Right lung (tissue), 5 donors: ENCODE data around the gene SDF4. TPM values are rescaled to one million over a fixed set of nuclear protein-coding genes. Genes with fewer than 3 reads are reported as not detected.
"Not testable (repeated sequence)": the region's sequence is repeated elsewhere in the genome, so short reads cannot be mapped to it uniquely, and the experiment has no call there.

Experiments
- DNase-seq, 2 donors: peaks; one replicate each; pipeline ENCODE4 v3.0.0-alpha.2; 2013
- polyA plus RNA-seq, 5 donors: library from polyadenylated mRNA; unstranded; fragments of 120-200 nt; gene quantifications; one replicate each; pipeline versions ENCODE4 v1.2.1 to v1.2.3, GENCODE V29; 2013; ENCODE audit warnings: inconsistent platforms in 1 of 5, low replicate concordance in 1 of 5; ENCODE audit not compliant: insufficient read length in 5 of 5, insufficient read depth in 1 of 5

The SDF4 gene
- polyA plus RNA-seq, 5 donors = 75.3 to 125 (median 89.3) TPM

DNA sequence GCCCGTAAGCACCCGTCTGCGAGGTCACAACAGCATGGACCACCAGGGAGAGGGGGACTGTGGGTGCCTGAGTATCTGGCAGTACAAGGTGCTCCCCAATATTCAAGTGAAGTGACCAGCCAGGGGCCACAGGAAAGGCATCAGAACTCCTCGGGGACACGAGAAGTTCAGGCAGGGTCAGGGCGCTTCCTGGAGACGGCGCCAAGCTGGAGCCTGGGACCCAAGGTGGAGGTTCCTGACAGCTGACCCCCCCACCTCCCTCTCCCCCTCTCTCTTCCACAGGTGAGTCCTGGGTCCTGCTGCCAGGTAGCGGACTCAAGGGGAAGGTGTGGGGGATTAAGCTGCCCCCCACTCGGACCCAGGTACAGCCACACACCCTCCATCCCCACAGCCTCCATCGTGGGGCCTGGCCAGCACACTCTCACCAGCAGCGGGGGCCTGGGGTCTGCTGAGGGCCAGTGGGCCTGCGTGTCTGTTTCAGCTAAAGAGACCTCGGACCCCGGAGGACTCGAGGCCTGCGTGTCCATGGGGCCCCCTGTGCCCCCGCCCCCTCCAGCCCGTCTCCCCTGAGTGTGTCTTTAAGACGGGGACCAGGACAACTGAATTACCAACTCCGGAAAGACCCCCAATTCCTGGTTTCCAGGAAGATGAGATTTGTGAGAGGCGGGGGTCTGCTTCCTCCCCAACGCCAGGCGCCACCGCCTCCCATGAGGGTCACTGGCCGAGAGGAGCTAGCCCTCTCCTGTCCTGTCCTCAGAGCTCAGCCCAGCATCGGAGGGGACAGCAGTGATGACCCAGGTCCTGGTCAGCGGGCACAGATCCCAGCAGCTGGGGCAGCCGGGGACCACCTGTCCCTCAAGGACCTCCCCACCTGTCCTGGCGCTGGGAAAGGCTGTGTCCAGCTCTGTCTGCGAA lies 31.6 kb downstream of the SDF4 start:
- DNase-seq = no peak

DNA sequence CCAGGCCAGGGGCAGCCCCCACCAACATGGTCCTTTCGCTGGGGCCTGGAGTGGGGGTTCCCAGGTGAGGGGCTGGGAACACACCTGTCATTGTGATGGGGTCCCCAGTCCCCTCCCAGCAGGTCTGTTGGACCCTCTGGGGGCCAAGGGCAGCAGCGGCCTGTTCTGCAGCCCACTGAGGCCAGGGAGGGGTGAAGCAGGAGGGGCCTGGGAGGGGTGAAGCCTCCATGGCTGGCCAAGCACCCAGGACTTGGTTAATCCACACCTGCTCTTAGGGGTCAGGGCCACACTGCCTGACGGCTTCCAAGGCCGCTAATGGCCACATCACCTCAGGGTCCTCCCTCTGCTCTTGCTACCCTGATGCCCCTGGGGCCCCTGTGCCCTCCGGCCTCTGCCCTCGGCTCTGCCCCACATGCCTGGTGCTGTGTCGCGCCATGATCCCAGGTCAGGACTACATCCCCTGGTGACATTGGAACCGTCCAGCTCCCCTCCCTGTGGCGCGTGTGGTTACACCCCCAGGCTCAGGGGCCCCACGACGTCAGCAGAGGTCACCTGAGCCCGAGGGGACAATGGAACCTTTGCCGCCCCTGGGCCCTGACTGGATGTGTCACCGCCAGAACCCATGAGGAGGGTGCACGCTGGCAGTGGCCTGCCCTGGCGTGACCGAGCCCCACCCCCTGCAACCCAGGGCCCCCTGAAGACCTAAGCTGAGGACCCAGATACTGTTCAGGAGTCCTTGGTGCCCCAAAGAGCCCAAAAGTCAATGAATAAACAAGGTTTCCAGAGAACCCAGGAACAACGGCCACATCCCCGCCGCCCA lies 32.5 kb downstream of the SDF4 start:
- no peak for DNase-seq

DNA sequence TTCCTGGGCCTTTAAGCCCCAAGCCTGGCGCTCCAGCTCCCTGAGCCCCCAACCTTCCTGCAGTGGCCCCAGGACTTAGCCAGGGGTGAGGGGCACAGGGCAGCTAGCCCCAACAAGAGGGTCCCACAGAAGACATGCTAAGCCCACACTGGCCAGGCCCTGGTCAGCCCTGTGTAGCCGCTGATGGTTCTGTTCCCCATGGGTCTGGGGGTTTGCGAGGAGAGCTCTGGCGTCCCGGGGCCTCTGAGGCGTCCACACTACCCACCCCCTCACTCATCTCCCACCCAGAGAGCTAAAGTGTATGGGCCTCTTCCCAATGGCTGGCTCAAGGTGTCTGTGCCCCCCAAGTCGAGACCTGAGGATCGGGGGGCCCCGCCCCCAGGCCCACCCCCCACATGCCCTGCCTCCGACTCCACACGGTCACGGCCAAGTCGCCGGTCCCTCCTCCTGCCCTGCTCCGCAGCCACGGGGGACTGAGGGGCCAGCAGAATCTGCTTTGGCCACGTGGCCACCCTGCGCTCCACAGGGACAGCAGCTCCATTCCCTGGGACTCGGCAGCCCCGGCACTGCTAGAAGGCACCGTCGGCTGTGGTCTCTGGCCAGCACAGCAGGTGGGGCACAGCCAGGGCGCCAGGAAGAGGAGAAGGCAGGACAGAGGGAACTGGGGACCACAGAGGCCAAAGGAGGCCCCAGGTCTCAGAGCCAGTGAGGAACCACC lies 33.2 kb downstream of the SDF4 start:
- no peak for DNase-seq

DNA sequence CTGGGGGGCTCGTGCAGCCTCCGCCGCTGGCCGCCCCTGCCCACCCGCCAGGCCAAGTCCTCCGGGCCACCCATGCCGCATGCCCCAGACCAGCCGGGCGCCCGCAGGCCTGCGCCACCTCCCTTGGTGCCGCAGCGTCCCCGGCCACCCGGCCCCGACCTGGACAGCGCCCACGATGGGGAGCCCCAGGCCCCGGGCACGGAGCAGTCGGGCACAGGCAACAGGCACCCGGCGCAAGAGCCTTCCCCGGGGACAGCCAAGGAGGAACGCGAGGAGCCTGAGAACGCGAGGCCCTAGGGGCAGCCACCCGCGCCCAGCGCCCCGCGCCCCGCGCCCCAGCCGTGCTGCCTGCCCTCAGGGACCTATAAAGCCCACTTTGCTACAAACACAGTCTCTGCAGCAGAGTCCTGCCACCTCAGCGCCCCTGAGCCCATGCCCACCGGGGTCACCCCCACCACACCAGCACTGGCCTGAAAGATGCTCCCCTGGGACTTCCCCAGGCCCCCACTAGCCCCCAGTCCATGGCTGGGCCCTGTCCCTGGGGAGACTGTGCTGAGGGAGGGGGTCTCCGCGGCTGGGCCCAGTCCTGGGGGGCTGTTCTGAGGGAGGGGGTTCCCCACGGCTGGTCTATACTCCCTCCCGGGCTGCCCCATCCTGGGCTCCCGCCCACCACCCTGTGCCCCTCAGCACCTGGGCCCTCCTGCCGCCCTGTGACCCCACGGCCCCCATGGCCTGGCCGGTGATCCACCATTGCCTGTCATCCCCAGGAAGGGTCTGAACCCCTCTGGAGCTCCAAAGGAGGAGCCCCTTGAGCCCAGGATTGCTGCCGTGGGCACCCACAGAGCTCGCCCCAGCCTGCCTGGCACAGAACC lies 34.0 kb downstream of the SDF4 start:
- no peak for DNase-seq

DNA sequence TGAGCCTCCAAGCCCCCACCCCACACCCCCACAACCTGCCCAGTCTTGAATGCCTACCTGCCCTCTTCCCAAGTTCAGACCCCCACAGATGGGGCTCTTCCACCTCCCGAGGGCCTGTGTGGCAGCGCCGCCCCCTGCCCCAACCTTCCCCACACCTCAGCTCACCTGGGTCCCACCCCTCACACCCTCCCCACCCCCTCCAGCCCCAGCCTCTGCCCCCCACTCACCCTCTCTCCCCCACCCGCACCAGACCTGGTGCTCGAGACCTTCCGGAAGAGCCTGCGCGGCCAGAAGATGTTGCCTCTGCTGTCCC lies 34.7 kb downstream of the SDF4 start:
- no peak for DNase-seq

DNA sequence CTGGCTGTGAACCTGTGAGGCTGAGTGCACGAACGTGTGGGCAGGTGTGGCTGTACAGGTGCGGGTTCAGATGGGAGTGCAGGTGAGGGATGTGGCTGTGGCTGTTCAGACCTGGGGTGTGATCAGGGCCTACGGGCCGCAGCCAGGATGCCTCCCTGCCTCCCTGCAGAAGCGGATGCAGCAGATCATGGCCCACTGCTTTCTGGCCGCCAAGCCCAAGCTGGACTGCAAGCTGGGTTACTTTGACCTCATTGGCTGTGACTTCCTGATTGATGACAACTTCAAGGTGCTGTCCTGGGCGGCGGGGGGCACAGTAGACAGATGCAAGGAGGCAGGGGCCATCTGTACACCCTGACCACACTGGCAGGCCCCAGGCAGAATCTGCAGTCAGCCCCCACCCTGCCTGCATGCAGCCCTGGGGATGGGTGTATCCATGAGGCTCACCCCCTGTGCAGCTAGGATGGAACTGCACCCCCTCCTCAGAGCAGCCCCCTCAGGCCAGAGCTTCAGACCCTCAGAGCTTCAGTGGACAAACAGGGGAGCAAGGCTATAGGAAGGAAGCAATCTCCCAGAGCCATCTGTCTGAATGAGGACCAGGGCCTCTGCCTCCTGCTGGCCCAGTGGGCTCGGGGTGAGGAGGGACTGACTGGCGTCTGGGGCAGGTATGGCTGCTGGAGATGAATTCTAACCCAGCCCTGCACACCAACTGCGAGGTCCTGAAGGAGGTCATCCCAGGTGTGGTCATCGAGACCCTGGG lies 35.2 kb downstream of the SDF4 start:
- DNase-seq = no peak

DNA sequence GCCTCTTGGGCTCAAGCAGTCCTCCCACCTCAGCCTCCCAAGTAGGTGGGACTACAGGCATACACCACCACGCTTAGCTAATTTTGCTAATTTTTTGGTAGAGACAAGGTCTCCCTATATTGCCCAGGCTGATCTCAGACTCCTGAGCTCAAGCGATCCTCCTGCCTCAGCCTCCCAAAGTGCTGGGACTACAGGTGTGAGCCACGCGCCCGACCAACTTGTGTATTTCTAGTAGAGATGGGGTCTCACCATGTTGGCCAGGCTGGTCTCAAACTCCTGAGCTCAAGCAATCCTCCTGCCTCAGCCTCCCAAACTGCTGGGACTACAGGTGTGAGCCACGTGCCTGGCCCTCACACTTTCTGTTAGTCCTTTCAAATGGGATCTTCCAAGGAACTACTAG lies 36.1 kb downstream of the SDF4 start:
- not testable (repeated sequence) for DNase-seq

DNA sequence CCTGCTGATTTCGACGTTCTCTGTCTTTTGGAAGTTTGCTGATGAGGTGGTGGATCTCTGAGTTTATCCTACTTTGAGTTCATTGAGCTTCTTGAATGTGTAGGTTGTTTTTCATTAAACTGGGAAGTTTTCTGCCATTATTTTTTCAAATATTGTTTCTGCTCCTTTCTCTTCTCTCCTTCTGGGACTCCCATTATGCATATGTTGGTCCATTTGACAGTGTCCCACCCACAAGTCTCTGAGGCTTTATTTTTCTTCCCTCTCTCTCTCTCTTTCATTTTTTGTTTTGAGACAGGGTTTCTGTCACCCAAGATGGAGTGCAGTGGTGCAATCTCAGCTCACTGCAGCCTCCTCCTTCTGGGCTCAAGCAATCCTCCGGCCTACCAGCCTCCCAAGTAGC lies 37.1 kb downstream of the SDF4 start:
- no peak for DNase-seq

DNA sequence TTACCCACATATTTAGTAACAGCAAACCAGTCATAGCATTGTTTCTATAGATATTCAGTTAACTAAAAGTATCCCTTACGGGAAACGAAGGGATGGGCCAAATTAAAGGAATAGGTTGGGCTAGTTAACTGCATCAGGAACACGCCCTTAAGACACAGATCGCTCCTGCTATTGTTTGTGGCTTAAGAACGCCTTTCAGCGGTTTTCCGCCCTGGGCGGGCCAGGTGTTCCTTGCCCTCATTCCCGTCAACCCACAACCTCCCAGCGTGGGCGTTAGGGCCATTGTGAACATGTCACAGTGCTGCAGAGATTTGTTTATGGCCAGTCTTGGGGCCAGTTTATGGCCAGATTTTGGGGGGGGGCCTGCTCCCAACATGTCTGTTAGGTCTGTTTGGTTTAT lies 40.1 kb downstream of the SDF4 start:
- no peak for DNase-seq

DNA sequence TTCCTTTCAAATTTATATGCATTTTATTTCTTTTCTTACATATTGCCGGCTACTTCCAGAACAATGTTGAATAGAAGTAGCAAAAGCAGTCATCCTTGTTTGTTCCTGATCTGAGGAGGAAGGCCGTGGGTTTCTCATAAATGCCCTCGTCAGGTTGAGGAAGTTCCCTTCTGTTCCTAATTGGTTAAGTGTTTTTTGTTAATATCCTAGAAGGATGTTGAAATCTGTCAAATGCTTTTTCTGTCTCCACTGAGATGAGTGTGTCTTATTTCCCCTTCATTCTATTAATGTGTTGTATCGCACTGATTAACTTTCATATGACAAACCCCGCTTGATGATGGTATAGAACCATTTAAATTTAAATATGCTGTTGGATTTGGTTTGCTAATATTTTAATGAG lies 42.7 kb downstream of the SDF4 start:
- DNase-seq = no peak

DNA sequence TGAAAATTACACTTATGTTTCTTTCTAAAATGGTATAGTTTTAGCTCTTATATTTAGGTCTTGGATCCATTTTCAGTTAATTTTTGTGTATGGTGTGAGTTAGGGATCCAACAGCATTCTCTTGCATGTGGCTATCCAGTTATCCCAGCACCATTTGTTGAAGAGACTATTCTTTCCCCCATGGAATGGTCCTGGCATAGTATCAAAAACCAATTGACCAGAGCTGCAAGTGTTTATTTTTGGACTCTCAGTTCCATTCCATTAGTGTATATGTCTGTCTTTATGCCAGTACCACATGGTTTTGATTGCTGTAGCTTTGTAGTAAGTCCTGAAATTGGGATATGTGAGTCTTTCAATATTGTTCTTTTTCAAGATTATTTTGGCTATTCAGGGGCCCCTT lies 43.9 kb downstream of the SDF4 start:
- DNase-seq = no peak

DNA sequence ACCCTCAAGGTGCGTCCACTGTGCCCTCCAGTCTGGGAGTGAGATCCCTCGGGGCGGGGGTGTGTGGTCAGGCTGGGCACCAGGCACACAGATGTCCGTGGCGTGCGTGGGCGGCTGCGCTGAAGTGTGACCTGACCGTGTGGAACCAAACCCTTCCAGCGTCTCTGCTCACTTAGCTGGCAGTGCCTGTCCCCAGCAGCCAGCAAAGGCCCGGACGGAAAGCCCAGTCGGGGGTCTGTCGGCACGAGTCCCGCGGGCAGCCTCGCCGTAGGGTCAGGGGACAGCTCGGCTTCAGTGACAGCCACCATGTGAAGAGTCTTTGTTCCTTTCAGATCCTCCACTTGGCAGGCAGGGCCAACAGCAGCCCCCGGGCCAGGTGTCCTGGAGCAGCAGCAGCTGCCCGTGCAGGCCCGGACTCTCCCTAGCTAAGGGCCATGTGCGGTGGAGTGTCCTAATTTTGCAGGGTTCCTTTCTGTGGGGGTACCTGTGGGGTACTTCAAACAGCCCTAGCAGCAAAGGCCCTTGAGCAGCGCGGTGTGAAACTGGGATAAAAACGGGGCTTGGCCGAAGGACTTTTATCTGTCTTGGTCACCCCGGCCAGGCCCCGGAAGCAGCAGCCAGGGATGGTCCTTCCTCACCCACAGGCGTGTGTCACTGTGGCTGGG lies 46.6 kb downstream of the SDF4 start:
- DNase-seq = no peak

DNA sequence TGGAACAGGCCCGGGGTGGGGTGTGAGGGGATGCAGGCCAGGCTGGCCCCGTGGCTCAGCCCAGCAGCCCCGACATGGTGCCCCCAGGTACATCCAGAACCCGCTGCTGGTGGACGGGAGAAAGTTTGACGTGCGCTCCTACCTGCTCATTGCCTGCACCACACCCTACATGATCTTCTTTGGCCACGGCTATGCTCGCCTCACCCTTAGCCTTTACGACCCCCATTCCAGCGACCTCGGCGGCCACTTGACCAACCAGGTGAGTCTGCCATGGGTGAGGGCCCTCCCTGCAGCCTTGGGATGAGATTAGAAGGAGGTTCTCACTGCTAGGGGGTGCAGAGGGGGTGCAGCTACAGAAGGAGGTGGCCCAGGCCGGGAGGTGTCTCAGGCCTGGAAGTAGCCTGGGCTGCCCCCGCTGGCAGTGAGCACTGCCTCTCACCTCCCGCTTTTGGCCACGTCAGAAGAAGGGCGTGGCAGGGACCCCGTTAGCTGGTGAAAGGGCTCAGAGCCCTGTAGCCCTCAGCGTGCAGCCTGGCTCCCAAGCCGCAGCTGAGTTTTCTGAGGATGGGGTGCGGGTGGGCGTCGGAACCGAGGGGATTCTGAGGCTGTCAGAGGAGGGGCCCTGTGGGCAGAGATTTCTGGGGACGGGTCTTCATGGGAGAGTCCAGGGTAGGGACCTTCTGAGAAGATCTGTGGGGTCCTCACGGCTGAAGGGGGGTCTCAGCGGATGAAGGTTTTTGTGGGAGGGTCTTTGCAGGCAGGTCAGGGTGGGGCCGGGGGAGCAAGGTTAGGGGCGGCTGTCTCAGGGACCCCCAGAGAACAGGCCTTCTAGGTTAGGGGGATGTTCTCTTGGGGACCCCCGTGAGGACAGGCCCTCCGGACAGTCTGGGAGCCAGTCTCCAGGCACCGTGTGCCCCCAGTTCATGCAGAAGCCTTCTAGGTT lies 47.7 kb downstream of the SDF4 start:
- no peak for DNase-seq

DNA sequence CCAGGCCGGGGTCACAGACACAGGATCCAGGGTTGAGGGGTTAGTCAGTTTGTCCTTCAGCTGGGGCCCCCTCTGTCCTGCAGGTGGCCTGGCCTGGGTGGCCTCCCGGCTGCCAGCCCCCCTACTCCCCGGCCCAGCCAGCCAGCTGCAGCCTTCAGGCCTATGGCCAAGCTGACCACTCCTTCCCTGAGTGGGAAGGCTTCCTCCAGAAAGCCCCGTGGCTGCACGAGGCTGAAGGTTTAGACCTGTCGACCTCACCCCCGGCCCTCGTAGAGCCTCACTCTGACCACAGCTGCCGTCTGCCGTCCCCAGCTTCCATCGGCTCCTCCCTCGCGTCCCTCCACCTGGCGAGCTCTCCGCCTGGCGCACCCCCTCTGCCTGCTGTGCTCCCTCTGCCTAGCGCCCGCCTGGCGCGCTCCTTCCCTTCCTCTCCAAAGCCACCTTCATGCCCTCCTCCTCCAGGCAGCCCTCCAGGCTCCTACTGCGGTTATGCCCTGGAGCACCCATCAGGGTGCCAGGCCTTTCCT lies 48.5 kb downstream of the SDF4 start:
- DNase-seq = no peak

DNA sequence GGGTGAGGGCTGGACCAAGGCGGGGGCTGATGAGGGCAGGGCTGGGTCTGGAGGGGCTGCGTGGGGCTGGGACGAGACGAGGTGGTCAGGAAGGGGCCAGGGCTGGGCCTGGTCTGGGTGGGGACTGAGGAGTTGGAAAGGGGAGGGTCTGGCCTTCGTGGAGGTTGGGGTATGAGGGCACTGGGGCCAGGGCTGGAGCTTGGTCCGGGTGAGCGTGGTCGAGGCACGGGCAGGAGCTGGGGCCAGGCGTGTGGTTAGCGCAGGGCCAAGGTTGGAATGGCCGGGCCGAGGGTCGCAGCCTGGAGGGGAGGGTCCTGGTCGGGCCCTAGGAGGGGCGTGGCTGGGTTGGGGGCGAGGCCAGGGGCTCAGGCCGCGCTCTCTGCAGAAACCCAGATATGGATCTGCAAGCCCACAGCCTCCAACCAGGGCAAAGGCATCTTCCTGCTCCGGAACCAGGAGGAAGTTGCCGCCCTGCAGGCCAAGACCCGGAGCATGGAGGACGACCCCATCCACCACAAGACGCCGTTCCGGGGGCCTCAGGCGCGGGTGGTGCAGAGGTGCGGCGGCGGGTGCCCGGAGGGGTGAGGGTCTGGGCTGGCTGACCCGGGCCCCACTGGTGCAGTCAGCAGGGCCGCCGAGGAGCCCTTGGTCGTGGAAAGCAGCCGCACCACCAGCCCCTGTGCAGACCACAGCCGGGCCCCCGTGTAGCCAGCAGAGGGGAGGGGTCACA lies 49.1 kb downstream of the SDF4 start:
- no peak for DNase-seq

DNA sequence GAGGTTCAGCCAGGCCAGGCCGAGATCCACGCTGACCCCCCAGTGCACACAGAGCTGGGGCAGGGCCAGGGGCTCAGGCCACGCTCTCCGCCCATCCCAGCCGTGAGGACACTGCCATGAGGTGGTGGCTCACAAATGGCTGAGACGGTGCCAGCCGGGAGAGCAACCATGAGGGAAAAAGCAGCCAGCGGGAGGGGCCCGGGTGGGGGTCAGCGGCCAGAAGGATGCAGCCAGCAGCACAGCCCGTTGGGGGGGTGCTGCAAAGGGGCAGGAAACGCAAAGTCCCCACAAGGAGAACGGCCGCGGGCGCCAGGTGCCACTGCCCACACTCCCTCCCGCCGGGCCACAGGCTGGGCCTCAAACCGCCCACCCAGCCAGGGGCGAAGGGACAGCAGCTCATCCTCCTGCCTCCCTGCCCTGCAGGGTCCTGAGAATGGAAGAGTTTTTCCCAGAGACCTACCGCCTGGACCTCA lies 49.8 kb downstream of the SDF4 start:
- DNase-seq = no peak

DNA sequence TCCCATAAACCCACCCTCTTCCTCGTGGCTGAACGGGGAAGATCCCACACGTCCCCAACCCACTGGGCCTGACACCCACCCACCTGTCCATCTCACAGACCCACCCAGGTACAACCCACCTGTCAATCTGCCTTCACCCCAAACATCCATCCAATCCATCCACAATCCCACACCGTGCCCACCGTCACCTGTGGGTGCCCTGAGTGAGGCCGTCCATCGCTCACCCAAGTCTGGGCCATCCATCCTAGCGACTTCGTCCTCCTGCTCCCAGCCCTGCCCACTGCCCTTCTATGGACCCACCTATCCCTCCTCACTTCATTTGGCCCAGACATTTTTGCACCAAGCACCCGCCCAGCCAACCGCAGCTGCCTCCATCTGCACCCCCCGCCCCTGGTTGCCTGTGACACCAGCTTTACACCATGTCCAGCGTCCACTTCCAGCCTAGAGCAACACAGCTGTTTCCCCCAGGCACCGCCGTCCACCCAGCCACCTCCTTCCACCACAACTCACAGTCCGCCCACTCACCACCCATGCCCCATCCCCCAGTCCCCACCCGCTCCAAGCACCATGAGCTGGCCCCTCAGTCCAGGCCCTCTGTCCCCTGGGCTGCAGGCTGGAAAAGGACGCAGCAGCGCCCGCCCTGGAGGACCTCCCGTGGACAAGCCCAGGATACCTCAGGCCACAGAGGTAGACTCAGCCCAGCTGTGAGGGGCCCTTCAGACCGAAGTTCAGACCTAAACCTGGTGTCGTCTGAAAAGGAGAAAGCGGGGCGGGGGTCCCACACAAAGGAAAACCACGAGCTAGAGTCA lies 50.5 kb downstream of the SDF4 start:
- no peak for DNase-seq
